MG63 (cell line): ENCODE measurements around the gene TRIM46. TPM values are rescaled to one million over a fixed set of nuclear protein-coding genes. Genes with fewer than 3 reads are reported as not detected.

ENCODE experiments used
- DNase-seq: peaks from one replicate; pipeline ENCODE4 v3.0.0-alpha.2; 2020
- H3K27me3 ChIP-seq: fragments of 250-450 bp; sonication (Bioruptor Pico); 2 replicates; pipeline ENCODE4 v1.5.1; 2020; ENCODE audit warnings: mild to moderate bottlenecking, moderate library complexity
- H3K36me3 ChIP-seq: fragments of 250-450 bp; sonication (Bioruptor Pico); 2 replicates; pipeline ENCODE4 v1.5.1; 2020; ENCODE audit warnings: mild to moderate bottlenecking, moderate library complexity
- H3K4me3 ChIP-seq: fragments of 250-450 bp; sonication (Bioruptor Pico); 2 replicates; pipeline ENCODE4 v1.5.1; 2020; ENCODE audit warnings: mild to moderate bottlenecking, moderate library complexity
- H3K9me3 ChIP-seq: fragments of 250-450 bp; sonication (Bioruptor Pico); 2 replicates; pipeline ENCODE4 v1.5.1; 2020; ENCODE audit warnings: mild to moderate bottlenecking, moderate library complexity
- total RNA-seq: library from RNA; depleted of rRNA; stranded (reverse); fragments of >200 nt; shearing (Covaris generic); gene quantifications from 2 replicates; pipeline ENCODE4 v1.2.3, GENCODE V29; 2014; ENCODE audit warnings: low replicate concordance; rRNA removed

TRIM46 gene
- total RNA-seq: not detected in 2 replicates

GRCh38 chr1:155173478-155174323, at the start of gene TRIM46:
Gene TRIM46, plus strand, starts transcription at chr1:155173849. Its CDS starts 118 bp downstream, at chr1:155173967.
- Histone ChIP-seq H3K4me3 (peak within 1 kb of the TSS; percentile 98), H3K27me3 (no peaks in the 10 kb centered on the region), H3K9me3 (no peaks in the 10 kb centered on the region), H3K36me3 (peaks cover 26% of the 10 kb centered on the region)
- peak; percentile 41 for DNase-seq

- no peak for DNase-seq
- no peak overlapping the region for H3K4me3 ChIP-seq
- H3K9me3 ChIP-seq: no peaks in the 10 kb centered on the region
- peaks cover 12% of the 10 kb centered on the region; the same call in 1 of the 2 replicates for H3K27me3 ChIP-seq
- no peaks in the 10 kb centered on the region for H3K36me3 ChIP-seq
Measured at GRCh38 chr1:155124503-155125463, 48.9 kb upstream of the TRIM46 start.

GRCh38 chr1:155125511-155125945, 48.1 kb upstream of the TRIM46 start:
- Histone ChIP-seq H3K4me3 (no peak overlapping the region), H3K36me3 (no peaks in the 10 kb centered on the region), H3K27me3 (peaks cover 7% of the 10 kb centered on the region; the same call in 1 of the 2 replicates), H3K9me3 (no peaks in the 10 kb centered on the region)
- DNase-seq: no peak

GRCh38 chr1:155125946-155126555, 47.6 kb upstream of the TRIM46 start:
- DNase-seq: no peak

GRCh38 chr1:155126556-155127104, 47.0 kb upstream of the TRIM46 start:
- no peaks in the 10 kb centered on the region for H3K36me3 ChIP-seq
- no peaks in the 10 kb centered on the region for H3K9me3 ChIP-seq
- peak overlapping the region; percentile 52 for H3K4me3 ChIP-seq
- peaks cover 7% of the 10 kb centered on the region; the same call in 1 of the 2 replicates for H3K27me3 ChIP-seq
- DNase-seq: no peak

More at GRCh38 chr1:155125946-155126555, 47.6 kb upstream of the TRIM46 start:
- no peaks in the 10 kb centered on the region for H3K36me3 ChIP-seq
- H3K4me3 ChIP-seq: no peak overlapping the region
- peaks cover 7% of the 10 kb centered on the region; the same call in 1 of the 2 replicates for H3K27me3 ChIP-seq
- H3K9me3 ChIP-seq: no peaks in the 10 kb centered on the region

- peak; percentile 69 for DNase-seq
- H3K36me3 ChIP-seq: no peaks in the 10 kb centered on the region
- no peaks in the 10 kb centered on the region for H3K9me3 ChIP-seq
- H3K27me3 ChIP-seq: peaks cover 7% of the 10 kb centered on the region; the same call in 1 of the 2 replicates
- H3K4me3 ChIP-seq: peak within 1 kb of the TSS; percentile 52
Measured at GRCh38 chr1:155127105-155127966, 46.3 kb upstream of the TRIM46 start, which contains the start of gene EFNA1. Gene EFNA1, plus strand, starts transcription at chr1:155127876. Its CDS starts 102 bp downstream, at chr1:155127978.

GRCh38 chr1:155127967-155128754, 45.5 kb upstream of the TRIM46 start:
- no peaks in the 10 kb centered on the region for H3K36me3 ChIP-seq
- H3K27me3 ChIP-seq: peaks cover 7% of the 10 kb centered on the region; the same call in 1 of the 2 replicates
- no peaks in the 10 kb centered on the region for H3K9me3 ChIP-seq
- DNase-seq: no peak
- H3K4me3 ChIP-seq: peak overlapping the region; percentile 52

- Histone ChIP-seq H3K9me3 (no peaks in the 10 kb centered on the region), H3K4me3 (peak overlapping the region; percentile 52; the same call in 1 of the 2 replicates), H3K27me3 (peaks cover 7% of the 10 kb centered on the region; the same call in 1 of the 2 replicates), H3K36me3 (no peaks in the 10 kb centered on the region)
- no peak for DNase-seq
Measured at GRCh38 chr1:155128755-155129473, 44.7 kb upstream of the TRIM46 start.

GRCh38 chr1:155130272-155131006, 43.2 kb upstream of the TRIM46 start:
- Histone ChIP-seq H3K9me3 (no peaks in the 10 kb centered on the region), H3K4me3 (no peak overlapping the region), H3K27me3 (peaks cover 7% of the 10 kb centered on the region; the same call in 1 of the 2 replicates), H3K36me3 (no peaks in the 10 kb centered on the region)
- no peak for DNase-seq

GRCh38 chr1:155131285-155131684, 42.4 kb upstream of the TRIM46 start:
- DNase-seq: no peak
- Histone ChIP-seq H3K4me3 (no peak overlapping the region), H3K9me3 (no peaks in the 10 kb centered on the region), H3K27me3 (peaks cover 7% of the 10 kb centered on the region; the same call in 1 of the 2 replicates), H3K36me3 (no peaks in the 10 kb centered on the region)

- DNase-seq: no peak
- Histone ChIP-seq H3K9me3 (no peaks in the 10 kb centered on the region), H3K36me3 (peaks cover 2% of the 10 kb centered on the region), H3K27me3 (peaks cover 7% of the 10 kb centered on the region; the same call in 1 of the 2 replicates), H3K4me3 (no peak overlapping the region)
Measured at GRCh38 chr1:155131856-155132255, 41.8 kb upstream of the TRIM46 start.

GRCh38 chr1:155133799-155134281, 39.8 kb upstream of the TRIM46 start:
- Histone ChIP-seq H3K4me3 (no peak overlapping the region), H3K36me3 (peaks cover 18% of the 10 kb centered on the region), H3K27me3 (no peaks in the 10 kb centered on the region; the same call in 1 of the 2 replicates), H3K9me3 (no peaks in the 10 kb centered on the region)
- no peak for DNase-seq

- H3K4me3 ChIP-seq: peak overlapping the region; percentile 77; the same call in 1 of the 2 replicates
- DNase-seq: no peak
- peaks cover 20% of the 10 kb centered on the region for H3K36me3 ChIP-seq
- H3K9me3 ChIP-seq: no peaks in the 10 kb centered on the region
- no peaks in the 10 kb centered on the region for H3K27me3 ChIP-seq
Measured at GRCh38 chr1:155134322-155134721, 39.3 kb upstream of the TRIM46 start.
